IMR-90 (cell line): Measurements from ENCODE around the gene CDK2AP2.

Experiments
- CEBPB ChIP-seq: IDR thresholded peaks from 2 replicates; pipeline ENCODE4 v1.6.1; 2012; ENCODE audit warnings: low read depth, low read length, improper control_type of control experiment
- CTCF ChIP-seq: conservative IDR thresholded peaks from 2 replicates; pipeline ENCODE4 v1.5.1; 2012; ENCODE audit warnings: mild to moderate bottlenecking, low read depth, low read length, improper control_type of control experiment
- ELK1 ChIP-seq: fragments of 150-350 bp; IDR thresholded peaks from 2 replicates; pipeline ENCODE4 v1.6.1; 2016; ENCODE audit warnings: low read depth, mild to moderate bottlenecking, low read length, moderate library complexity, borderline replicate concordance
- MAFK ChIP-seq: IDR thresholded peaks from 2 replicates; pipeline ENCODE4 v1.6.1; 2012; ENCODE audit warnings: low read depth, low read length, improper control_type of control experiment
- MAZ ChIP-seq: IDR thresholded peaks from 2 replicates; pipeline ENCODE4 v1.6.1; 2012; ENCODE audit warnings: low read depth, mild to moderate bottlenecking, low read length, improper control_type of control experiment, moderate library complexity, borderline replicate concordance
- MXI1 ChIP-seq: IDR thresholded peaks from 2 replicates; pipeline ENCODE4 v1.6.1; 2012; ENCODE audit warnings: low read depth, mild to moderate bottlenecking, low read length, moderate library complexity, borderline replicate concordance
- POLR2A ChIP-seq: IDR thresholded peaks from 2 replicates; pipeline ENCODE4 v1.6.1; 2012; ENCODE audit warnings: mild to moderate bottlenecking, low read depth, low read length
- RAD21 ChIP-seq: IDR thresholded peaks from 2 replicates; pipeline ENCODE4 v1.6.1; 2012; ENCODE audit warnings: low read length, improper control_type of control experiment
- RCOR1 ChIP-seq: IDR thresholded peaks from 2 replicates; pipeline ENCODE4 v1.6.1; 2012; ENCODE audit warnings: mild to moderate bottlenecking, low read length, improper control_type of control experiment; ENCODE audit not compliant: insufficient replicate concordance
- RFX5 ChIP-seq: IDR thresholded peaks from 2 replicates; pipeline ENCODE4 v1.8.0; 2012; ENCODE audit warnings: low read depth, mild to moderate bottlenecking, low read length, moderate library complexity
- USF2 ChIP-seq: fragments of 150-350 bp; IDR thresholded peaks from 2 replicates; pipeline ENCODE4 v1.6.1; 2017; ENCODE audit warnings: mild to moderate bottlenecking, antibody characterized with exemption, low read length, low read depth

DNA sequence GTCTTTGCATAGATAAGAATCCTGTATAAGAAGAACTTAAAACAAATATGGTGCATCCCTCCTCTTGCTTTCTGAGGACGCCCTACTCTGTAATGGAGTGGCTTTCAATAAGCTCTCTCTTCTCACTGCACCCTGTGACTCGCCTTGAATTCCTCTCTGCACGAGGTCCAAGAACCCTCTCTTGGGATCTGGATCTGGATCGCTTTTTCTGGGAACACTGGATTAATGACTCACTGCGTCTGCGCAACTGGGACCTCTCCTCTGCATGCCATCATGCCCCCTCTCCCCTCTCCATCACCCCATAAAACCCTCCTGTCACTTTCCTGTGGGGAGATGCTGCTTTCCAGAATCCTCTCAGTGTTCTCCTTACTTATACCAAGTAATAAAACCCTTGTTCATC, 30.3 kb upstream of the CDK2AP2 start:
- TF ChIP-seq POLR2A (no peak), CTCF (no peak), MAFK (no peak), RFX5 (no peak), USF2 (no peak), RAD21 (no peak), CEBPB (no peak), RCOR1 (no peak), MXI1 (no peak), ELK1 (no peak), MAZ (no peak)
